Cardiac fibroblast (primary cell): Measurements from ENCODE around the gene NTN5.

ENCODE experiments used
- DNase-seq, 2 donors: peaks; one replicate each; pipeline versions ENCODE4 v3.0.0 to v3.0.0-alpha.2; 2010; ENCODE audit warnings: low read depth in 2 of 2
- H3K4me3 ChIP-seq, 2 donors: replicated peaks in 1 of 2; 1 replicate in 1 of 2; 2 replicates in 1 of 2; pipeline ENCODE4 v1.5.1; 2011; ENCODE audit warnings: low read depth in 2 of 2, low read length in 2 of 2, mild to moderate bottlenecking in 2 of 2, moderate library complexity in 1 of 2
- TF ChIP-seq, protein P1 (sequence below): IDR thresholded peaks from one replicate; pipeline ENCODE4 v1.5.1; 2011; ENCODE audit warnings: low read depth, mild to moderate bottlenecking, low read length, inconsistent platforms

NTN5 gene

DNA sequence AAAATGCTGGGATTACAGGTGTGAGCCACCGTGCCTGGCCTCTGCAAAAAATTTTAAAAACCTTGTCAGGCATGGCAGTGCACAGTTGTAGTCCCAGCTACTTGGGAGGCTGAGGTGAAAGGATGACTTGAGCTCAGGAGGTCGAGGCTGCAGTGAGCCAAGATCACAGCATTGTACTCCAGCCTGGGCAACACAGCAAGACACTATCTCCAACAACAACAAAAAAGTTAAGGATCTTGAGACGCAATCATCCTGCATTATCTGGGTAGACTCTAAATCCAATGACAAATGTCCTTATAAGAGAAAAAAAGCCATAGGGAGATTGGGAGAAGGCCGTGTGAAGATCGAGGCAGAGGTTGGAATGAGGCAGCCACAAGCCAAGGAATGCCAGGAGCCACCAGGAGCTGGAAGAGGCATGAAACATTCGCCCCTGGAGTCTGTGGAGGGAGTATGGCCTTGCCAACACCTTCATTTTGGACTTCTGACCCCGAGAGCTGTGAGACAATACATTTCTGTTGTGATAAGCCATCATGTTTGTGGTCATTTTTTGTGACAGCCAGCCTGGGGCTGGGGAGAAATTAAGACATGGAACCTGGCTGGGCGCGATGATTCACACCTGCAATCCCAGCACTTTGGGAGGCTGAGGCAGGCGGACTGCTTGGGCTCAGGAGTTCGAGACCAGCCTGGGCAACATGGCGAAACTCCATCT, 21.7 kb downstream of the NTN5 start:
- TF ChIP-seq, protein P1, sequence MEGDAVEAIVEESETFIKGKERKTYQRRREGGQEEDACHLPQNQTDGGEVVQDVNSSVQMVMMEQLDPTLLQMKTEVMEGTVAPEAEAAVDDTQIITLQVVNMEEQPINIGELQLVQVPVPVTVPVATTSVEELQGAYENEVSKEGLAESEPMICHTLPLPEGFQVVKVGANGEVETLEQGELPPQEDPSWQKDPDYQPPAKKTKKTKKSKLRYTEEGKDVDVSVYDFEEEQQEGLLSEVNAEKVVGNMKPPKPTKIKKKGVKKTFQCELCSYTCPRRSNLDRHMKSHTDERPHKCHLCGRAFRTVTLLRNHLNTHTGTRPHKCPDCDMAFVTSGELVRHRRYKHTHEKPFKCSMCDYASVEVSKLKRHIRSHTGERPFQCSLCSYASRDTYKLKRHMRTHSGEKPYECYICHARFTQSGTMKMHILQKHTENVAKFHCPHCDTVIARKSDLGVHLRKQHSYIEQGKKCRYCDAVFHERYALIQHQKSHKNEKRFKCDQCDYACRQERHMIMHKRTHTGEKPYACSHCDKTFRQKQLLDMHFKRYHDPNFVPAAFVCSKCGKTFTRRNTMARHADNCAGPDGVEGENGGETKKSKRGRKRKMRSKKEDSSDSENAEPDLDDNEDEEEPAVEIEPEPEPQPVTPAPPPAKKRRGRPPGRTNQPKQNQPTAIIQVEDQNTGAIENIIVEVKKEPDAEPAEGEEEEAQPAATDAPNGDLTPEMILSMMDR: no peak
- H3K4me3 ChIP-seq: no peak overlapping the region
- no peak for DNase-seq

DNA sequence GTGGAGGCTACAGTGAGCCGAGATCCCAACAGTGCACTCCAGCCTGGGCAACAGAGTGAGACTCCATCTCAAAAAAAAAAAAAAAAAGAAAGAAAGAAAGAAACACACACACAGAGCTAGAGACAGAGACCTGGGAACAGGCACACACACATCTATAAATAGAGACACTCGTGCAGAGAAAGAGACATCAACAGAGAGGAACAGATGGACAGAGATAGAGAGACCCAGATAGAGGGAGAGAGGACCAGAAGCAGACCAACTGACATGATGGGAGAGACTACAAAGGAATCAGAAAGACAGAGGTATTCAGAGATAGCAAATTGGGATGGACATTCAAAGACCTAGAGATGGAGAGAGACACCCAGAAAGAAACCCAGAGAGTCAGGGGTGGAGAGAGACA, 24.7 kb downstream of the NTN5 start:
- DNase-seq: no peak
- TF ChIP-seq, protein P1: no peak
- no peak overlapping the region for H3K4me3 ChIP-seq

DNA sequence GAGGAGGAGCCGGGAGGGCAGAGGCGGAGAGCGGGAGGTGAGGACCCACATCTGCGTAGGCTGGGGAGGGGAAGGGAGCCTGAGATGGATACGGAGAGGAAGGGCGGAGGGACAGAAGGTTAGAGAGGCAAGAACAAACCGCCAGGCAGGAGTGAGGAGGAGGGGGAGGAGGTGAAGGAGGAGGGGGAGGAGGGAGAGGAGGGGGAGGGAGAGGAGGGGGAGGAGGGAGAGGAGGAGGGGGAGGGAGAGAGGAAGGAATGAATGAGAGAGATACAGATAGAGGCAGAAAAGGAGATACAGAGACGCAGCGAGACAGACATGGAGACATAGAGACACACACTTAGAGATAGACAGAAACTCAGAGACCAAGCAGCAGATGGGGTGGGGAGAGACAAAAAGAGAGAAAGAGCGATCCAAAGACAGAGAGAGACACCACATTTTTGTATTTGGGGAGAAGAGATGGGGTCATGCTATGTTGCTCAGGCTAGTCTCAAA, 26.0 kb downstream of the NTN5 start:
- TF ChIP-seq, protein P1: no peak
- H3K4me3 ChIP-seq: peak overlapping the region; percentile 48 to 50
- no peak for DNase-seq

DNA sequence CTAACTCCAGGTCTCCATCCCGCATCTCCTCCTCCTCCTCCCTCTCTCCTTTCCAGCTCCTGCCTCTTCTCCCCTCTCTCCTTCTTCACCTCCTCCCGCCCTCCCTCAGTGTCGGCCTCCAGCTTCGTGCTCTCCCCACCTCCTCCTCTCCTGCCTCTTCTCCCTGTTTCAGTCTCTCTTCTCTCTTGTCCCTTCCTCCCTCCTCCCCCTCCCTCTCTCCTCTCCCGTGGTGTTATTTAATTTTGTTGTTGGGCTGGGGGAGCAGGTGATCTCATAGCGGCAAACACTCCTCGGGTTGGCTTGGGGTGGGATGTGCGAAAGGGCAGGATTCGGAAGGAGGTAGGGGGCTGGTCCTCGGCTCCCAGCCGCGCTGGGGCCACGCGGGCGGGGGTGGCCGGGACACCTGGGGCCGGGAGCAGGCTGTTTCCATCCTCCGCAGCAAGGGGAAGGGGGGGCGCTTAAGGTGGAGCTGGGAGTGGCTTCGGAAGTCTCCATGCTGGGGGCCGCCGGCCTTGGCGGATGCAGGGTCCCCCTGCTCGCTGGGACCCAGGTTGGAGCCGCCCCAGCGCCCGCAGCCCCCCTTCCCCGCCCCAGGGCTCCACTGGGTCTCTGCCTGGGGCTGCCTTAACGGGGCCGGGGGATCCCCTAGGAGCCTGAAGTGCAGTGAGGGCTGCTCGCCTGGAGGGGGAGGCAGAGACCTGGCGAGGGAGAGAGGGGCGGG, 26.7 kb downstream of the NTN5 start, which contains the start of gene CA11:
CA11 (minus strand) TSS at position 187 of the 721 bp plus-strand sequence. CDS start 555 bp downstream, outside the sequence.
- TF ChIP-seq, protein P1: peak; percentile 91
- peak within 1 kb of the TSS; percentile 48 to 50 for H3K4me3 ChIP-seq
- peak; percentile 77 to 89 for DNase-seq

DNA sequence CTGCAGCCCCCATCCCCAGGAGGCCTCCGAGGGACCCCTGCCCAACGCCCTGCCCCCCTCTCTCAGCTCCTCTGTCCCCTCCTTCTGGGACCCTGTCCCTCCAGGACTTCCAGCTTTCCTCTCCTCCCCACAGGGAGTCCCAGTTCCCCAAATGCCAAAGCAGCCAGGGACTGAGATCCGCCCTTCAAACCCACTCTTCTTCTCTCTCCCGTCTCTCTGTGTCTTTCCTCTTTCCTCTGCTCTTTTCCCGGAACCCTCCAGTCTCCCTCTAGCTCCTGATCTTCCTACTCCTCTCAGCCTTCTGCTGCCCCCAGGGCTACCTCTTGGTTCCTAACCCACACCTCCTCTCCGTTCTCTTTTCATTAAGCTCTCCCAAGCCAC, 27.2 kb downstream of the NTN5 start:
- peak overlapping the region; percentile 48 to 50 for H3K4me3 ChIP-seq
- DNase-seq: no peak
- TF ChIP-seq, protein P1: no peak

DNA sequence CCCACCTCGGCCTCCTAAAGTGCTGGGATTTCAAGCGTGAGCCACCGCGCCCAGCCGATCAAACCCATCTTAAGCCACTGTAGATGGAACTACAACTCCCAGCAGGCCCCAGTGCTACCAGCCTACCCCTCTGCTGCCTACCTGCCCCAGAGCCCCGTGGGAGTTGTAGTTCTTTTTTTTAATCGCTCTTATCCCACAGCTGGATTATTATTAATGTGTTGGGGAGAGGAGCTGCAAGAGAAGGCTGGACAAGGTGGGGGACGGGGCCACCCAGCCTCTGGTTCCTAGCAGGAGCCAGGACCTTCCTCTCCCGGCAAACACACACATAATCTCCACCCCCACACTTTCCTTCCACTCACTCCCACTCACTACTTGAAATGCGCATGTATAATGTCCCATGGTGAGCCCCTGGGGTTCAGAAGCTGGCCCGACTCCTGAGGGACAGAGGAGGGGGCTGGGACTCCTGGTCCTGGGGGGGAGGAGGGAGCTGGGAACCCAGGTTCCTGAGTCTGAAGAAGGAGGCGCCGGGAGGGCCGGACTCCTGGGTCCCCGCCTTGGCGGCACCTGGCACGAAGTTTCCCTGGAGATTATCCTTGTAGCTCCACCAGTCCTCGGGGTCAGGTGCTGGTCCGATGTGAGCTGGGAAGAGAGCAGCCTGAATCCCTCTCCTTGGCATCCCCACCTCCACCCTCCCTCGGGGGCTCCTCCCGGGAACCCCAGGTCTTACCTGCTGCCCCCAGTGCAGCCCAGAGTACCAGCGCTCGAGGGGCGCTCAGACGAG, 27.8 kb downstream of the NTN5 start:
- TF ChIP-seq, protein P1: no peak
- DNase-seq: peak; percentile 78 to 86
- peak overlapping the region in 1 of 2 donors; percentile 50 for H3K4me3 ChIP-seq
